ENCODE data around the gene UST.
"Not testable (repeated sequence)": the region's sequence is repeated elsewhere in the genome, so short reads cannot be mapped to it uniquely, and the experiment has no call there.

UST gene

GRCh38 chr6:148893073-148893472 lies 146.2 kb downstream of the UST start:
- no peak for DNase-seq

GRCh38 chr6:148893481-148893880 lies 146.7 kb downstream of the UST start:
- no peak for DNase-seq

- DNase-seq = no peak
These were observed 151.7 kb downstream of the UST start for GRCh38 chr6:148898376-148899014.

GRCh38 chr6:148904896-148905870 lies 158.4 kb downstream of the UST start:
- DNase-seq = no peak

- DNase-seq = no peak
These were observed 159.1 kb downstream of the UST start for GRCh38 chr6:148905901-148906300.

- DNase-seq = no peak
These were observed 159.6 kb downstream of the UST start for GRCh38 chr6:148906386-148906785.

GRCh38 chr6:148907573-148907972 lies 160.7 kb downstream of the UST start:
- DNase-seq = no peak

GRCh38 chr6:148912252-148912651 lies 165.4 kb downstream of the UST start:
- no peak for DNase-seq

- no peak for DNase-seq
These were observed 169.0 kb downstream of the UST start for GRCh38 chr6:148915810-148916209.

- not testable (repeated sequence) for DNase-seq
These were observed 169.7 kb downstream of the UST start for GRCh38 chr6:148916485-148916884.

GRCh38 chr6:148924226-148925012 lies 177.6 kb downstream of the UST start:
- DNase-seq = no peak

GRCh38 chr6:148925701-148926100 lies 178.9 kb downstream of the UST start:
- DNase-seq = no peak

GRCh38 chr6:148926478-148926877 lies 179.6 kb downstream of the UST start:
- DNase-seq = no peak

GRCh38 chr6:148927586-148927985 lies 180.8 kb downstream of the UST start:
- no peak for DNase-seq

- DNase-seq = no peak
These were observed 182.0 kb downstream of the UST start for GRCh38 chr6:148928811-148929210.

GRCh38 chr6:148932208-148932607 lies 185.4 kb downstream of the UST start:
- no peak for DNase-seq

- no peak for DNase-seq
These were observed 185.9 kb downstream of the UST start for GRCh38 chr6:148932731-148933130.

- peak in 3 of 56 donors; percentile 2 to 8 (median 7) for DNase-seq
These were observed 187.7 kb downstream of the UST start for GRCh38 chr6:148934539-148934938.

GRCh38 chr6:148934961-148935360 lies 188.1 kb downstream of the UST start:
- no peak for DNase-seq

GRCh38 chr6:148935705-148936435 lies 189.0 kb downstream of the UST start:
- DNase-seq = no peak

GRCh38 chr6:148943451-148943850 lies 196.6 kb downstream of the UST start:
- no peak for DNase-seq
